ENCODE measurements around the gene EHHADH.

Gene EHHADH

DNA sequence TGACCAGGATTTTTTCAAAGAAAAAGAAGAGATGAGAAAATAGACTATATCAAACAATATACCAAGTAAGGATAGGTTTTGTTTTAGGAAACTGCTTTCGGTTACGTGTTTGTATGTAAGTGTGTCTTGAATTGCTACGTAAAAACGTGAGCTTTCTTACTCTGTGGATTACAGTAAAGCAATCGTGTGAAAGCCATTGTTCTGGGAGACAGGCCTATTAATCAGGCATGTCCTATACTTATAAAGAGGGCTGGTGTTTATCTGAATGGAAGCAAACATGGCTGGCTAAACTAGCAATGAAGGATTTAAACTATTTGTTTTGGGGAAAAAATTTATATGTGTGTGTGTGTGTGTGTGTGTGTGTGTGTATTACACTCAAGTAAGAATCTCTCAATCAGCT is 2.6 kb downstream of the EHHADH start:
- no peak for DNase-seq (ENCODE audit: low spot score)

DNA sequence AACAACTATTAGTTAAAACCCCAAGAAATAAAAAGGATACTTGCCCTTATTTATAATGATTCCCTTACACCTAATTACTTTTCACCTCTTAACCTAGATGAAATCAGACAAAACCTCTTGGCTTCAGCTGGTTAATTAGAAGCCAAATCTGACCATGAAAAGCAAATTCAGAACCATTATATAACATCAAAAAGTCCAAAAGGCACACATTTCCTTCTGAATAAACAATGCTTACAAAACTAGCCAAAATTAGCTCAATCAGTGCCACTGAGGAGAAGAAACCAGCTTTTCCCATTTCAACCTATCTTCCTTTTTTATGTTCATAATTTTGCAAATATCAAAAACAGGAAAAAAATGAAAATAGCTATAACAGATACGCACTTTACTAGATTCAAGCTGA is 3.2 kb downstream of the EHHADH start:
- DNase-seq (ENCODE audit: low spot score) = no peak

DNA sequence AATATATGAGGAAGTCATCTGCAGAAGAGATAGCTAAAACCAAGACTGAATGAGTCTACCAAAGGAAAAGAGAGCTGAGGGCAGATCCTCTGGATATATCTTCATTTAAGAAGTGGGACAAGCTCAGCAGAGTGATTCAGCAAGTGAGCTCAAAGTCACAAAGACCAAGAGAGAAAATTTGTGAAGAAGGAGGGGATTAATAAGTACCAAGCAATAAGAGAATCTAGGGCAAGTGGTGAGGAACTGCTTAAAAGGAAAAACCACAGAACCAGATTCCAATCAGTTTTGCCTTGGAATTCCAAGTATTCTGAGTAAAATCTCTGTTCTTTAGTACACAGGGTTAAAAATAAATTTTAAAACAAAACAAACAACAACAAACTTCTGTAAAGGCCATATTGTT is 3.6 kb downstream of the EHHADH start:
- DNase-seq (ENCODE audit: low spot score) = peak; percentile 13

DNA sequence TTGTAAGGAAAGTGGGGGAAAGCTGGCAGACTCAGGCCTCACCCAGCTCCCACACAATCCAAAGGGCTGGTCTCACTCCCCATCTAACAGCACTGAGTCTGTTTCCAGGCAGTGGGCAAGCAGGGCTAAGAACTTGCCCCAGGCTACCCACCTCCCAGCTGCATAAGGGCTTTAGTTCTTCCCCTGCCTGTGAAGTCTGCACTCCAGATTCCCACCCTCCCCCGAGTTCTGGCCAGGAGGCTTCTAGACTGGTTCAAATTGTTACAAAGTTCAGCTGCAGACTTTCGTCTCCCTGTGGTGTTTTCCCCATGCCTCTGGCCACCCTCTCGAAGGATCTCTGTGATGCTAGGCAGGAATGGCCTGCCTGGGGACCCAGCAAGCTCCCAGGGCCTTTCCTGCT is 11.2 kb downstream of the EHHADH start:
- no peak for DNase-seq (ENCODE audit: low spot score)

DNA sequence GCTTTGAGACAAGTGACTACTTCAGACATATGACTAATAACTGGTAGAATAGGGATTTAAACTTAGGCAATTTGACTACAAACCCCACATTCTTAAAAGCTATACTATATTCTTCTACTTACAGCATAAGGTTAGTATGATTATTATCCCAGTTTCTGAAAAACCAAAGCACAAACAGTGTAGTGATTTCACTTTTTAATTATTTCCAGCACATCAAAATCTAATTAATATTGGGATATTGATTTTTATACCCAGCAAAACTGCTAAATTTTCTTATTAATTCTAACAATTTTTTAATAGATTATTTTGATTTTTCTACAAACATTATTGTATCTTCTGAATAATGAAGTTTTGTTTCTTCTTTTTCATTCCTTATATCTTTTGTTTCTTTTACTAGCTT is 16.9 kb downstream of the EHHADH start:
- no peak for DNase-seq (ENCODE audit: low spot score)

DNA sequence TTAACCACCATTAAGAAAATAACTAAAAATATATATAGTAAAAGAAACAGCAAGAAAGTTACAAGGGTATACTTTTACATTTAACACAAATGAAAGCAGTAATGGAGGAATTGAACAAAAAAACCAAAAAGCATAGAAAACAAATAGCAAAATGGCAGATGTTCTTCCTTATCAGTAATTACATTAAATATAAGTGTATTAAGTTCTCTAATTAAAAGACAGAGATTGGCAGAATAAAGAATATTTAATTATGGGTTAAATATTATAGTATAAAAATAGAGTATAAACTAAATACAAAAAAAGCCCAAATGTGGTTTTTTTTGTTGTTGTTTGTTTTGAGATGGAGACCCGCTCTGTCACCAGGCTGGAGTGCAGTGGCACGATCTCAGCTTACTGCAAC is 20.5 kb downstream of the EHHADH start:
- DNase-seq (ENCODE audit: low spot score) = no peak

DNA sequence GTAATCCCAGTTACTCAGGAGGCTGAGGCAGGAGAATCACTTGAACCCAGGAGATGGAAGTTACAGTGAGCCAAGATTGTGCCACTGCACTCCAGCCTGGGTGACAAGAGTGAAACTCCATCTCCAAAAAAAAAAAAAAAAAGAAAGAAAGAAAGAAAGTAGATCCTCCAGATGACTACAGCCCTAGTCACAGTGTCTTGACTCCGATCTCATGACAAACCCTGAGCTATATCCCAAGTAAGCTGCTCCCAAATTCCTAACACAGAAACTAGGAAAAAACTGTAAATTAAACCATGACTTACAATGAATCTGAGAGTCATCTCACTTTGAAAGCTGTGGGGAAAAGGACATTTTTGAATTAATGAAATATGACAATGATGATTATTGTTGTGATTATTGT is 27.3 kb downstream of the EHHADH start:
- peak; percentile 14 for DNase-seq (ENCODE audit: low spot score)

DNA sequence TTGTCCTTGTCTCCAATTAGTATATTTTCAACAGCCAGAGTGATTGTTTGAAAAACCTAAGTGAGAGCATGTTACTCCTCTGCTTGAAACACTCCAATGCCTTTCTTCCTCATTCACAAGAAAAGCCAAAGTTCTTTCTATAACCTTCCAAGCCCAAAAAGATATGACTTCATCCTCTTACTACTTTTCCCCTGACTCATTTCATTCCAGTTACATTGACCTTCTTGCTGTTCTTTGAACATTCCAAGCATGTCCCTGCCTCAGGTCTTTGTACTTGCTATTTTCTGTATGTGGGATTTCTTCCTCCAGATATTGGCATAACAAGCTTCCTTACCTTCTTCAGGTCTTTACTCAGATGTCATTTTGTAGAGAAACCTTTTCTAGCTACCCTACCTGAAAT is 28.3 kb downstream of the EHHADH start:
- DNase-seq (ENCODE audit: low spot score) = peak; percentile 65

DNA sequence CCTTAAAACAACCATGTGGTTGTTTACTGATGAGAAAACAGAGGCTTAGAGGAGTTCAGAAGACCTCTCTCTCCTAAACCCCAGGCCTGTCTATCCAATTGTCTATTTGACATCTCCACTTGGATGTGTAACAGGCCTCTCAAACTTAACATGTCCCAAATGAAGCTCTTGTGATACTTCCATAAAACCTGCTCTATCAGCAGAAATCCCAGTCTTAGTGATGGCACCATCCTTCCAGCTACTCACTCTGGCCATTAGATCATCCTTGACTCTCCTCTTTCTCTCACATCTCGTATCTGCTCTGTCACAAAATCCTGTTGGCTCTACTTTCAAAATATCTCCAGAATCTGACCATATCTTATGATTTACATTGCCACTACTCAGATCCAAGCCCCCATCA is 28.8 kb downstream of the EHHADH start:
- DNase-seq (ENCODE audit: low spot score) = no peak

DNA sequence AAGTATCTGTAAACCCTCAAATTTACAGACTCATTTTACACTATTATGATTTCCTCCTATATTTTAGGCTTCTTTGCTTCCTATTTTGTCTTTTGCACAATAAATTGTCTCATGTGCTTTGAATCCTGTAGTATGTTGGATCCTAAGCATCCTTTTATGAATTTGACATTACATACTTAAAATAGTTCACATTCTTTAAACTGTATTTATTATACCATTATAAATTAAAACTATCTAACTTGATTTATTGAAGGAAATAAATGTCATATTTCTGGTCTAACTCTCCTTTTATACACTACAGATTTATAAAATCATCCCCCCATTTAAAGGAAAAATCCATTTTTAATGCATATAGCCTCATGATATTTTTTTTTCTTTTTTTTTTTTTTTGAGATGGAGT is 32.6 kb downstream of the EHHADH start:
- no peak for DNase-seq (ENCODE audit: low spot score)

DNA sequence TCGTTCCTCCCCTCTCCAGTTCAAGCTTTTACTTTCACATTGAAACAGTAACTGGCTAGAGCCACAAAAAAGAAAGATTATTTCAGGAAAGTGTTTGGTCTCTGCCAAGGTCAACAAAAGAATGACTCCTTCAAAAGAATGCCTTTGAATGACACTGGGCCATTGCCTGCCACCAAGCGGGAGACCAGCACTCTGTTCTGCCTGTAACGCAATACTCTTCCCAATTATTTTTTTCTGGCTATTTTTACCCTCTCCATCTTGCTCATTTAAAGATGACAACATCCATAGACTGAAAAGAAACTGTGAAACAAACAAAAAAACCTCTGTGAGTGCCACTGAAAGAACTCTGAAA is 37.3 kb downstream of the EHHADH start:
- DNase-seq (ENCODE audit: low spot score) = no peak

DNA sequence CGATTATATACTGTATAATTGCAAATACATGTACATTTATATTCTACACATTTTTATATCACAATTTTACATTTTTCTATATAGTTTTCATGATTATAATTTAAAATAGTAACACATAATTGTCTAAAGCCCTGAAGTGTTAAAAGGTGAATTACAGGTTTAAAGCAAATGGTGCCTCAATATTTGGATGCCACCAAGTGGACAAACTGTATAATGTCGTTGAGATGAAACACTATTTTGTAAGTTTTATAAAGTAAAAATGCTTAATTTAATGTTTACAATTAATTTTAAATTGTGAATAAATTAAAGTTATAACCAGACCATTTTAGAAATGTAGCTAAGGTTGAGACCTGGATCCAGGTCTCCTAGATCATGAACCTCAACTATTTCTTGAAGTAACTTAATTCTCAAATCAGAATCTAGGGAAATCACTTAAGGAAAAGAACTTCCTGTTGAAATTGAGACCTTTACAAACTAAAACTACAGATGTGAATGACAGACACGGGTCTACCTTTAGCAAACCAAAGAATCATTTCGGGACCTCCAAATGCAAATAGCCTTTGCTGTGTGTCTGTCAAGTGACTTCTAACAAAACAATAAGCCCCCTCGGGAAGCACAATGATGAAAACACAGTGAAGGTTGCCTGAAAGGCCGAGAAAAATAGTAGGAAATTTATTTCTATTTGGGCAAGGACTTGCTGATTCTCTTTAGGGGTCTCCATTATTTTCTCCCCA is 37.8 kb downstream of the EHHADH start:
- no peak for DNase-seq (ENCODE audit: low spot score)

DNA sequence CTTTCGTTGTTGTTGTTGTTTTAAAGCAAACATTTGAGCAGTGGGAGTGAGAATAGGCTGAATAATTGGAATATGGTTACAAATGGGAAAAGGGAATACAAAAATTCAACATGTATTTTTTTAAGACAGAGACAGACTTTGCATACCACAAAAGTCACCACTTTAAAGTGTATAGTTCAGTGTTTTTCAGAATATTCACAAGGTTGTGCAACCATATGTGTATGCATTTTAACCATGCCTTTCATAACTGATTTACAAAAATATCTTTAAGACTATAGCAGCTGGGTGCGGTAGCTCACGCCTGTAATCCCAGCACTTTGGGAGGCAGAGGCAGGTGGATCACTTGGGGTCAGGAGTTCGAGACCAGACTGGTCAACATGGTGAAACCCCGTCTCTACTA is 41.3 kb downstream of the EHHADH start:
- DNase-seq (ENCODE audit: low spot score) = no peak

DNA sequence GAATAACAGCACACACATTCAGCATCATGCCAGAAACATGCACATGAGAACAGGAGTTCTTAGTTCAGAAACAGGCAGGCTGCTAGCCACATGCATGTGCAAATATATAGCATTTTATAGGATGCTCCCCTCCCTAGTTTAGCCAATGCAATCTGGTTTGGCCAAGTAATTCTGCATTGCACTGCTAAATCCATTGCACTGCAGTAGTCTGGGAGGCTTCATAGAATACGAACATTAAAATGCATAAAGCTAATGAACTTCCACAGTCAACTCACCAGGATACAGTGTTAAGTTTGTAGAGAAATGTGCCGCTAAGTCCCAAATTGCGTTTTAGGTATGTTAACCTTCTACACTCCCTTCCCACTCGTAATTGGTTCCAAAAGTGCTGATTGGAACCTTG is 41.8 kb downstream of the EHHADH start:
- DNase-seq (ENCODE audit: low spot score) = no peak

DNA sequence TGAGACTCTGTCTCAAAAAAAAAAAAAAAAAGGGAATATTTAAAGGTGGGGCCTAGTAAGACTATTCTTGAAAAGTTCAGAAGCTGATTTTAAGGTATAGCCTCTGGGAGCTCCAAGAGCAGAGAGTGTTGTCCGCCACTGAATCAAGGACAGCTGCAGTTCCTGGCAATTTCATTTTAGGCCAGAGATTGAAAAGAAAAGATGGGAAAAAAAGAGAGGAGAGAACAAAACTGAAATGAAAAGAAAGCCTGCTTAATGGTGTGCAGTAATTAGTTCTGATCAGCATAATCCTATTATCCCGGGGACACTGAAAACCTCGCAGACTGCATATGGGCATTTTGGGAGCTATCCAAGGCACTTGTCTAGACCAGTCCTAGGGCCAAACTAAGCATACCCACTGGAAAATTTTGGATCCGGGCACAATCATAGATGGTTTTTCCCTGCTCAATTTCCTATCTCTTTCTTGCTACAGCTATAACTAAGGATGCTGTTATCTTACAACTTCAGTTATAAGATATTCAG is 43.2 kb downstream of the EHHADH start:
- DNase-seq (ENCODE audit: low spot score) = no peak

DNA sequence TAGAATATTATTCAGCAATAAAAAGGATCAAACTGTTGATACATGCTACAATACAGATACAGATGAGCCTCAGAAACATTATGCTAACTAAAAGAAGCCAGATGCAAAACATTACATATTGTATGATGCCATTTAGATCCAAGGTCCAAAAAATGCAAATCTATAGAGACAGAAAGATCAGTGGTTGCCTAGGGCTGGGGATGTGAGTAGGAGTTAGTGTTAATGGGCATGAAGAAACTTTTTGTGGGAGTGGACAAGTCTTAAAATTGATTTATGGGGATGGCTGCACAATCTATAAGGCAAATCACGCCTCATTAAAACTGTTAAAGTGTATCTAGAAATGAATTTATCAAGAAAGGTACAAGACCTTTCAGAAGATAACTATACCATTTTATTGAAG is 45.0 kb downstream of the EHHADH start:
- no peak for DNase-seq (ENCODE audit: low spot score)

DNA sequence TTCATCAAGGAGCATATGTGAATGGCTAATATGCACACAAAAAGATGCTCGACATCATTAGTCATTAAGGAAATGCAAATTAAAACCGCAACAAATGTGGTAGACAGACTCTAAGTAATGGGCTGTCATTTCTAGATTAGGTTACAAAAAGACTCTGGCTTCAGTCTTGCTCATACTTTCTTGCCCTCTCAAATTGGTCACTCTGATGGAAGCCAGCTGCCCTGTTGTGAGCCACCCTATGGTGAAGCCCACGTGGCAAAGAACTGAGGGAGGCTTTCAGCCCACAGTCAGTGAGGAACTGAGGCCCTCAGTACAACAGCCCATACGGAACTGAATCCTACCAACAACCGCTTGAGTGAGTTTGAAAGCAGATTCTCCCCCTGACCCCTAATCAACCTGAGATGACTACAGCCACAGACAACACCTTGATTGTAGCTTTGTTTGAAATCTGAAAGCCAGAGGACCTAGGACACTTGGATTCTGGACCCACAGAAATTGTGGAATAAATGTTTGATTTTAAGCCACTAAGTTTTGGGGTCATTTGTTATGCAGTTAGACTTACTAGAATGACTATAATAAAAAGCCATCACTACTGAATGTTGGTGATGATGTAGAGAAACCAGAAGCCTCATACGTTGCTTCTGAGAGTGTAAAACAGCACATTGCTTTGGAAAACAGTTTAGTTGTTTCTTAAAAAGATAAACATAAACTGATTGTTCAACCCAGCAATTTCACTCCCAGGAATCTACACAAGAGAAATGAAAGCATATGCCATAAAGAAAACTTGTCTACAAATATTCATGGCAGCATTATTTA is 45.7 kb downstream of the EHHADH start:
- DNase-seq (ENCODE audit: low spot score) = peak; percentile 13

DNA sequence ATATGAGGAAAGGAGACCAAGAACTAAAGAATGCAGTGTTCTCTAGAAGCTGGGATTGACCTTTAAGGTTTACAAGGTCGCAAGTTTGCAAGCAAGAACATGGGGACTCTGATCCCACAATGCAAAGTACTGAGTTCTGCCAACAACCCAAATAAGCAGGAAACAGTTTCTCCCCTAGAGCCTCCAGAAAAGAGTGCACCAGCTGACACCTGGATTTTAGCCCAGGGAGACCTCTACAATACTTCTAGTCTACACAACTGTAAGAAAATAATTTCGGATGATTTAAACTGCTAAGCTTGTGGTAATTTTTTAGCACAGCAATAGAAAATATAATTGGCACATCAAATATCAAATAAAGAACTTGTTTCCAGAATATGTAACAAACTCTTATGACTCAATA is 46.4 kb downstream of the EHHADH start:
- DNase-seq (ENCODE audit: low spot score) = no peak

DNA sequence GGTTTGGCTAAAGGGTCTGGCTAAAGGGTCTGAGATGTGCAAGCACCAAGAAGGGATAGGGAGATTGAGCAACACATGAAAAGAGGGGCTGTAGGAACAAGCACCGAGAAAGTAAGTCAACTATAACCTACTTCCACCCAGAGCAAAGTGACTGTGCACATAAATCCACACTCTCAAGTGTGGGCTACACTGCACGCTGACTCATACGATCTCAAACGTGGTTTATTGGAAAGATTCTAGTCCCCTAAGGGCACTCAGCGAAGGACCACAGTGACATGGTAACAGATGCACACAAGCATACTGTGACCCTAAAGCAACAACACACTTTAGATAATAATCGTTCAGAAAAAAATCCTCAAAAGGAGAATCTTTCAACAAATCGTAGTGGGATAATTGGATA is 48.0 kb downstream of the EHHADH start:
- DNase-seq (ENCODE audit: low spot score) = no peak

DNA sequence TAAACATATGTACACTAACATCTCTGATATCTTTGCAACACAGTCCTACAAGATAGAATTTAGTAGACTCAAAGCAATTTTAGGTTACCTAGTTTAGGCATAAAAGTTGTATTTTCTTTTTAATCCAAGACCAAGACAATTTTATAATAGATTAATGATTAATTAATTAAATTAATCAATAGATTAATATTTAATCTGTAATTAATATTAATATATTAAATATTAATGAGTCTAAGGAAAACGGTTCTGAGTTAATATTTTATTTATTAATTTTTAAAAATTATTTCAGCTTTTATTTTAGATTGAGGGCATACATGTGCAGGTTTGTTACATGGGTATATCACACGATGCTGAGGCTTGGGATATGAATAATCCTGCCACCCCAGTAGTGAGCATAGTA is 49.0 kb downstream of the EHHADH start:
- no peak for DNase-seq (ENCODE audit: low spot score)

DNA sequence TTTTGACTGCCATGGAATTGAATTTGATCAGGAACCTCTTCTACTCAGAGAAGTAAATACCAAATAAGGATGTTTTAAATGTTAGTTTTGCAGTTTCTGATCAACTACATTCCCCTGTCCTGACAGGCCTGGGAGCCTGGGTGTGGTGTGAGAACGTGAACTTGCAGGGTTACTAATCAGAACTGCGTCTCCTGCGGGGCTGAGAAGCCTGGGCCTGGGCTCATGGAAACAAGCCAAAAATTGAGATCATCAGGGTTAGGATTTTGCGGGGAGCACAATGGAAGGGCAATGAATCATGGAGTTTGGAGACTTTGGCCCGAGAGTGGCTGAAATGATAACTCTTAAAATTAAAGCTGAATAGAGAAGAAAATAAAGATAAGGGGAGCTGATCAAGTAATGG is 53.2 kb downstream of the EHHADH start:
- peak; percentile 83 for DNase-seq (ENCODE audit: low spot score)

DNA sequence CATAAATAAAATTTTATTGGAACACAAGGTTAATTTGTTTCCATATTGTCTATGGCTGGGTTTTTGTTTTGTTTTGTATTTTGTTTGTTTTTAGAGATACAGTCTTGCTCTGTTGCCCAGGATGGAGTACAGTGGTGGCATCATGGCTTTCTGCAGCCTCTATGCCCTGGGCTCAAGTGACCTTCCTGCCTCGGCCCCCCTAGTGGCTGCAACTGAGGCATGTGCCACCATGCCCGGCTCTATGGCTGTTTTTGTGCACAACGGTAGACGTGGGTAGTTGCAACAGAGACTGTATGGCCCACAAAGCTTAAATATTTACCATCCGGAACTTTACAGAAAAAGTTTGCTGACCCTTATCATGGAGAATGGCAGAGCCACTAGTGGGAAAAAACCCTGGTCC is 54.2 kb downstream of the EHHADH start:
- DNase-seq (ENCODE audit: low spot score) = no peak

DNA sequence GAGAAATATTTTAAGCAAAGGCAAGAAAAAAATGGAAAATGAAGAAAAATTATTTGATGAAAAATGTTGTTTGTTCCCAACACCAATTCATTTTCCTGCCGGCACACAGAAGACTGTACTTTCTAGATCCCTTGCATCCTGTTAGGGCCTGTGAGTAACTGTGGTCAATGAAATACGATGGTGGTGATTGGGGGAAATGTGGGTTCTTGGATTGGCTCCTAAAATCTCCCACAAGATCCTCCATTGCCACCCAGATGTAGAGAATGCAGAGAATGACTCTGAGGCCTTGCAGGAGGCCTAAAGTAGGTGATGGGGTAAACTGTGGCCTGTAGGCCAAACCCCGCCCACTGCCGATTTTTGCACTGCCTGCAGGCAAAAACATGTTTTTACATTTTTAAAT is 54.6 kb downstream of the EHHADH start:
- DNase-seq (ENCODE audit: low spot score) = peak; percentile 14

DNA sequence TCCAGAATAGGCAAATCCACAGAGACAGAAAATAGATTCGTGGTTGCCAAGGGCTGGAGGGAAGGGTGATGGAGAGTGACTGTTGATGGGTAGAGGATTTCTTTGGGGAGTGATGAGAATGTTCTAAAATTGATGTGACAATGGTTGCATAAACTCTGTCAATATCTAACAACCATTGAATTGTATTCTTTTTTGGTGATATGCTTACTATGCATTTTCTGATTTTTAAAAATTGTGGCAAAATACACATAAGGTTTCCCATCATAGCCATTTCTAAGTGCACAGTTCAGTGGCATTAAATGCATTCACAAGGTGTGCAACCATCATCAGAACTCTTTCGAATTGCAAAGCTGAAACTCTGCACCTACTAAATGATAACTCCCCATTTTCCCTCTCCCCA is 56.8 kb downstream of the EHHADH start:
- no peak for DNase-seq (ENCODE audit: low spot score)
